DOHH2 (cell line): ENCODE data around the gene GPR119.

Experiments used
- H3F3A ChIP-seq: fragments of 200-600 bp; sonication (generic), shearing (Covaris generic); 2 replicates; pipeline ENCODE4 v1.6.0; 2016; ENCODE audit warnings: antibody characterized with exemption, mild to moderate bottlenecking; ENCODE audit not compliant: control insufficient read depth, insufficient read depth
- H3K27ac ChIP-seq: fragments of 200-600 bp; sonication (generic); 2 replicates; pipeline ENCODE4 v1.5.1; 2014; ENCODE audit warnings: low read depth, mild to moderate bottlenecking, low read length, moderate library complexity
- H3K27me3 ChIP-seq: fragments of 200-600 bp; sonication (generic); 2 replicates; pipeline ENCODE4 v1.6.1; 2014; ENCODE audit warnings: mild to moderate bottlenecking, low read length, mixed read lengths; ENCODE audit not compliant: control insufficient read depth
- H3K36me3 ChIP-seq: fragments of 200-600 bp; sonication (generic); 2 replicates; pipeline ENCODE4 v1.6.1; 2014; ENCODE audit warnings: mild to moderate bottlenecking, low read length, moderate library complexity, mixed read lengths; ENCODE audit not compliant: control insufficient read depth
- H3K4me1 ChIP-seq: fragments of 200-600 bp; sonication (generic); 2 replicates; pipeline ENCODE4 v1.6.1; 2014; ENCODE audit warnings: mild to moderate bottlenecking, low read length, mixed read lengths; ENCODE audit not compliant: control insufficient read depth
- H3K4me2 ChIP-seq: fragments of 200-600 bp; sonication (generic); 2 replicates; pipeline ENCODE4 v1.6.0; 2014; ENCODE audit warnings: mild to moderate bottlenecking, low read length, moderate library complexity
- H3K4me3 ChIP-seq: fragments of 200-600 bp; sonication (generic); 2 replicates; pipeline ENCODE4 v1.5.1; 2014; ENCODE audit warnings: mild to moderate bottlenecking, low read length, mixed read lengths
- H3K79me2 ChIP-seq: fragments of 200-600 bp; sonication (generic); 2 replicates; pipeline ENCODE4 v1.6.1; 2014; ENCODE audit warnings: mild to moderate bottlenecking, low read length, mixed read lengths; ENCODE audit not compliant: control insufficient read depth
- H3K9me2 ChIP-seq: fragments of 200-600 bp; sonication (generic); replicated peaks from 2 replicates; pipeline ENCODE4 v1.6.1; 2014; ENCODE audit warnings: mild to moderate bottlenecking, low read length, mixed read lengths; ENCODE audit not compliant: control insufficient read depth
- H3K9me3 ChIP-seq: fragments of 200-600 bp; sonication (generic); 2 replicates; pipeline ENCODE4 v1.6.1; 2014; ENCODE audit warnings: antibody characterized with exemption, low read length, mixed read lengths; ENCODE audit not compliant: control insufficient read depth, insufficient read depth
- H4K20me1 ChIP-seq: fragments of 200-600 bp; sonication (generic); 2 replicates; pipeline ENCODE4 v1.6.0; 2014; ENCODE audit warnings: low read depth, mild to moderate bottlenecking, antibody characterized with exemption, low read length, moderate library complexity; ENCODE audit not compliant: control insufficient read depth, insufficient read depth
- CTCF ChIP-seq: fragments of 200-600 bp; sonication (generic); IDR thresholded peaks from one replicate; pipeline ENCODE4 v1.5.1; 2014; ENCODE audit warnings: antibody characterized with exemption, mild to moderate bottlenecking, low read depth, low read length; ENCODE audit not compliant: poor library complexity, severe bottlenecking
- EZH2phosphoT487 ChIP-seq: fragments of 200-600 bp; sonication (generic); IDR thresholded peaks from 2 replicates; pipeline ENCODE4 v1.6.1; 2017; ENCODE audit warnings: borderline replicate concordance, mild to moderate bottlenecking, antibody characterized with exemption, low read length, moderate library complexity, mixed read lengths

GPR119 gene

GRCh38 chrX:130351567-130351966 lies 33.9 kb downstream of the GPR119 start:
- no peak overlapping the region for H3K4me2 ChIP-seq
- H3K9me3 ChIP-seq = no peaks in the 10 kb centered on the region
- H3K9me2 ChIP-seq = no peaks in the 10 kb centered on the region
- no peaks in the 10 kb centered on the region for H3K36me3 ChIP-seq
- no peaks in the 10 kb centered on the region for H3F3A ChIP-seq
- no peaks in the 10 kb centered on the region for H3K79me2 ChIP-seq
- H3K4me1 ChIP-seq = no peaks in the 10 kb centered on the region
- no peaks in the 10 kb centered on the region for H4K20me1 ChIP-seq
- no peaks in the 10 kb centered on the region for H3K27me3 ChIP-seq
- TF ChIP-seq EZH2phosphoT487 (no peak), CTCF (no peak)
- H3K4me3 ChIP-seq = no peak overlapping the region
- H3K27ac ChIP-seq = no peak overlapping the region

- H3K27ac ChIP-seq = no peak overlapping the region
- no peak overlapping the region for H3K4me2 ChIP-seq
- no peaks in the 10 kb centered on the region for H3K4me1 ChIP-seq
- no peaks in the 10 kb centered on the region for H3K36me3 ChIP-seq
- no peak overlapping the region for H3K4me3 ChIP-seq
- no peaks in the 10 kb centered on the region for H3K9me3 ChIP-seq
- no peak for TF ChIP-seq CTCF
- TF ChIP-seq EZH2phosphoT487 = no peak
- H4K20me1 ChIP-seq = no peaks in the 10 kb centered on the region
- no peaks in the 10 kb centered on the region for H3K79me2 ChIP-seq
- no peaks in the 10 kb centered on the region for H3K9me2 ChIP-seq
- no peaks in the 10 kb centered on the region for H3K27me3 ChIP-seq
- H3F3A ChIP-seq = no peaks in the 10 kb centered on the region
These were observed 38.2 kb downstream of the GPR119 start for GRCh38 chrX:130347321-130347720.

- H3K4me1 ChIP-seq = peaks cover 12% of the 10 kb centered on the region
- H3F3A ChIP-seq = no peaks in the 10 kb centered on the region
- no peaks in the 10 kb centered on the region for H3K9me3 ChIP-seq
- no peak overlapping the region for H3K4me2 ChIP-seq
- no peaks in the 10 kb centered on the region for H3K36me3 ChIP-seq
- no peaks in the 10 kb centered on the region for H4K20me1 ChIP-seq
- no peak overlapping the region for H3K27ac ChIP-seq
- H3K27me3 ChIP-seq = no peaks in the 10 kb centered on the region
- TF ChIP-seq CTCF (no peak), EZH2phosphoT487 (no peak)
- H3K9me2 ChIP-seq = no peaks in the 10 kb centered on the region
- no peaks in the 10 kb centered on the region for H3K79me2 ChIP-seq
- H3K4me3 ChIP-seq = no peak overlapping the region
These were observed 42.1 kb downstream of the GPR119 start for GRCh38 chrX:130343411-130343810.

GRCh38 chrX:130340271-130340670 lies 45.2 kb downstream of the GPR119 start:
- no peak overlapping the region for H3K27ac ChIP-seq
- no peaks in the 10 kb centered on the region for H3K79me2 ChIP-seq
- no peaks in the 10 kb centered on the region for H3K9me2 ChIP-seq
- H3K4me3 ChIP-seq = peak overlapping the region; percentile 85
- H3K4me2 ChIP-seq = peak overlapping the region; percentile 95
- no peaks in the 10 kb centered on the region for H3K36me3 ChIP-seq
- H4K20me1 ChIP-seq = no peaks in the 10 kb centered on the region
- H3K27me3 ChIP-seq = no peaks in the 10 kb centered on the region
- no peaks in the 10 kb centered on the region for H3F3A ChIP-seq
- H3K9me3 ChIP-seq = no peaks in the 10 kb centered on the region
- TF ChIP-seq EZH2phosphoT487 (no peak), CTCF (no peak)
- H3K4me1 ChIP-seq = peaks cover 12% of the 10 kb centered on the region
